ENCODE measurements around the gene S1PR1. TPM values are rescaled to one million over a fixed set of nuclear protein-coding genes. Genes with fewer than 3 reads are reported as not detected.

The S1PR1 gene
- total RNA-seq, 2 donors from 2014 or later, result 42.5 to 108 TPM

- H3K27me3 ChIP-seq (replicated peaks; ENCODE audit: insufficient read depth), result no peaks in the 10 kb centered on the region
- TF ChIP-seq, protein P1, sequence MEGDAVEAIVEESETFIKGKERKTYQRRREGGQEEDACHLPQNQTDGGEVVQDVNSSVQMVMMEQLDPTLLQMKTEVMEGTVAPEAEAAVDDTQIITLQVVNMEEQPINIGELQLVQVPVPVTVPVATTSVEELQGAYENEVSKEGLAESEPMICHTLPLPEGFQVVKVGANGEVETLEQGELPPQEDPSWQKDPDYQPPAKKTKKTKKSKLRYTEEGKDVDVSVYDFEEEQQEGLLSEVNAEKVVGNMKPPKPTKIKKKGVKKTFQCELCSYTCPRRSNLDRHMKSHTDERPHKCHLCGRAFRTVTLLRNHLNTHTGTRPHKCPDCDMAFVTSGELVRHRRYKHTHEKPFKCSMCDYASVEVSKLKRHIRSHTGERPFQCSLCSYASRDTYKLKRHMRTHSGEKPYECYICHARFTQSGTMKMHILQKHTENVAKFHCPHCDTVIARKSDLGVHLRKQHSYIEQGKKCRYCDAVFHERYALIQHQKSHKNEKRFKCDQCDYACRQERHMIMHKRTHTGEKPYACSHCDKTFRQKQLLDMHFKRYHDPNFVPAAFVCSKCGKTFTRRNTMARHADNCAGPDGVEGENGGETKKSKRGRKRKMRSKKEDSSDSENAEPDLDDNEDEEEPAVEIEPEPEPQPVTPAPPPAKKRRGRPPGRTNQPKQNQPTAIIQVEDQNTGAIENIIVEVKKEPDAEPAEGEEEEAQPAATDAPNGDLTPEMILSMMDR (IDR thresholded peaks at IDR 0.05), result no peak
- H3K4me1 ChIP-seq (ENCODE audit: control insufficient read depth in 1 of 2, low read depth in 2 of 2), result no peaks in the 10 kb centered on the region
- no peaks in the 10 kb centered on the region for H3K36me3 ChIP-seq
- ATAC-seq (ENCODE audit: insufficient number of reproducible peaks, low FRiP score, low read depth), result no peak
- no peak for DNase-seq (ENCODE audit: low spot score)
- H3K4me3 ChIP-seq, result no peak overlapping the region
- H3K27ac ChIP-seq, result no peak overlapping the region
- no peaks in the 10 kb centered on the region for H3K9me3 ChIP-seq
Observed at GRCh38 chr1:101285922-101286570, 49.2 kb downstream of the S1PR1 start.

DNA sequence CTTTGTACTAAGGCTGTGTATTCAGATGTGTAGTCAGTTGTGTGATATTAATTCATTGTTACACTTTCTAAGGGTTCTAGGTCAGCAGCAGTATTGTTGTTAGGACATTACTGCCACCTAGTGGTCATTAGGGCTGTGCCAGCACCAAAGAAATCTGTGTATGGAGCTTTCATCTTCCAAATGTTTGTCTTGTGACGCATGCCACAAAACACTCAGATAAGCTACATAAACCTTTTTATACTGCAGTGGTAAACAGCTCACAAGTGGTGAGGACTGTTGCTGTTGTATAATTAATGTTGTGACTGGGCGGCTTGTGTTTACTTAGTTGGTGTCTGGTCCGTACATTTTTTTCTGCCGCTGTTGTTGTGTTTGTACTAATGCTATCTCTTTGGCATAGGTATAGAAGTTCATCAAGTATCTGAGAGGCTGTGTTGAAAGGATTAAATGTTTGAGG, 51.7 kb downstream of the S1PR1 start:
- ATAC-seq (ENCODE audit: insufficient number of reproducible peaks, low FRiP score, low read depth) (peak; percentile 59), DNase-seq (ENCODE audit: low spot score) (peak; percentile 29)
- H3K4me1 ChIP-seq (ENCODE audit: control insufficient read depth in 1 of 2, low read depth in 2 of 2), result no peaks in the 10 kb centered on the region
- H3K27me3 ChIP-seq (replicated peaks; ENCODE audit: insufficient read depth), result no peaks in the 10 kb centered on the region
- no peaks in the 10 kb centered on the region for H3K36me3 ChIP-seq
- no peaks in the 10 kb centered on the region for H3K9me3 ChIP-seq
- TF ChIP-seq, protein P1 (IDR thresholded peaks at IDR 0.05), result peak; percentile 89
- peak overlapping the region; percentile 5 for H3K4me3 ChIP-seq
- H3K27ac ChIP-seq, result no peak overlapping the region

DNA sequence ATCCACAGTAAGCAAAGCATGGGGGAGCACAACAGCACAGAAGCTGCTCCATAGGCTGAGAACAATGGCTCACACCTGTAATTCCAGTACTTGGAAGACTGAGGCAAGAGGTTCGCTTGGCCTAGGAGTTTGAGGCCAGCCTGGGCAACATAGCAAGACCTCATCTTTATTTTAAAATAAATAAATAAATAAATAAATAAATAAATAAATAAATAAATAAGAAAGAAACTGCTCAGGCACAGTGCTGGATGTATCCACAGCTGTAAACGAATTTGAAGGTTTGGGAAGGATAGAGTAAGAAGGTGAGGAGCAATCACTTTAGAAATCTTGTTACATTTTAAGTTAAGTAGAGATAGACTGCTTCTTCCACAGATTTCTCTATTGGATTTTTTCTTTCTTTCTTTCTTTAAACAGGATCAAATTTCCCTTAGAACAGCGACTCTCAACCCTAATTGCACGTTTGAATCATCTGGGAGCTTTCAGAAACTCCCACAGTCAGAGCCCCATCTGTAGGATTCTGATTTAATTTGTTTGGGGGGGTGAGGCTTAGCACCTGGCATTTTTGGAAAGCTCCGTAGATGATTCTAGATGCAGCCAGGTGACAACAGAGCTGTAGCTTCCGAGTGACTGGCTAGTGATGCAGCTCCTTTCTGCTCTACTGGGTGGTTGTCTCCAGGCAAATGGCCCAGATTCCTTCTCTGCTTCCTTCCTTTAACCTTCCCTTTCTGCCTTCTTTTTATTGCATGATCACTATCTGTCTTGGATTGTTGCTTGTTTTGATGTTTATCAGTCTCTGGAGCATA, 53.5 kb downstream of the S1PR1 start:
- TF ChIP-seq, protein P1 (IDR thresholded peaks at IDR 0.05), result no peak
- no peaks in the 10 kb centered on the region for H3K4me1 ChIP-seq (ENCODE audit: control insufficient read depth in 1 of 2, low read depth in 2 of 2)
- no peak overlapping the region for H3K27ac ChIP-seq
- ATAC-seq (ENCODE audit: insufficient number of reproducible peaks, low FRiP score, low read depth) (no peak), DNase-seq (ENCODE audit: low spot score) (no peak)
- no peak overlapping the region for H3K4me3 ChIP-seq
- H3K9me3 ChIP-seq, result no peaks in the 10 kb centered on the region
- no peaks in the 10 kb centered on the region for H3K27me3 ChIP-seq (replicated peaks; ENCODE audit: insufficient read depth)
- H3K36me3 ChIP-seq, result no peaks in the 10 kb centered on the region

Other genes starting within 250 kb of the S1PR1 start
- 10 to 100 TPM; 11.5 to 26.7 TPM for gene DPH5, start 211.2 kb upstream of the S1PR1 start, total RNA-seq

All from thoracic aorta (tissue), 2 donors.